SK-N-SH treated with all-trans-retinoic acid at 6 μM for 48 hours (cell line): Measurements from ENCODE around the gene FRMD5.

ENCODE experiments used
- ATAC-seq: fragments of 200-7000 bp; cut with Tn5 transposase; 3 replicates; pipeline ENCODE4 v1.9.1; 2020; ENCODE audit warnings: mild to moderate bottlenecking, moderate library complexity
- ARNTL ChIP-seq: fragments of 450-650 bp; formaldehyde crosslinking; IDR thresholded peaks from 2 replicates; pipeline ENCODE4 v1.5.0; 2020; ENCODE audit warnings: low read depth, mild to moderate bottlenecking, moderate library complexity, borderline replicate concordance
- BACH2 ChIP-seq: fragments of 250-450 bp; sonication (Bioruptor Pico); IDR thresholded peaks from 2 replicates; pipeline ENCODE4 v1.9.0; 2021; ENCODE audit warnings: mild to moderate bottlenecking, borderline replicate concordance
- CREB5 ChIP-seq: fragments of 250-450 bp; sonication (Bioruptor Pico); IDR thresholded peaks from 2 replicates; pipeline ENCODE4 v1.5.1; 2020; ENCODE audit warnings: low read depth, mild to moderate bottlenecking, moderate library complexity
- CSRNP3 ChIP-seq: fragments of 250-450 bp; sonication (Bioruptor Pico); IDR thresholded peaks from 2 replicates; pipeline ENCODE4 v1.5.1; 2021; ENCODE audit warnings: mild to moderate bottlenecking, moderate library complexity
- ESRRG ChIP-seq: fragments of 250-450 bp; sonication (Bioruptor Pico); IDR thresholded peaks from 2 replicates; pipeline ENCODE4 v1.6.1; 2021; ENCODE audit warnings: mild to moderate bottlenecking
- ISL1 ChIP-seq: fragments of 250-450 bp; sonication (Bioruptor Pico); IDR thresholded peaks from 2 replicates; pipeline ENCODE4 v2.1.2; 2022; ENCODE audit warnings: mild to moderate bottlenecking, moderate library complexity
- OSR1 ChIP-seq: fragments of 250-450 bp; sonication (Bioruptor Pico); IDR thresholded peaks from 2 replicates; pipeline ENCODE4 v1.8.0; 2022; ENCODE audit warnings: moderate library complexity, mild to moderate bottlenecking, inconsistent platforms
- PPARA ChIP-seq: fragments of 250-450 bp; sonication (Bioruptor Pico); IDR thresholded peaks from 2 replicates; pipeline ENCODE4 v1.5.0; 2020; ENCODE audit warnings: mild to moderate bottlenecking, borderline replicate concordance
- RARB ChIP-seq: fragments of 250-450 bp; sonication (Bioruptor Pico); IDR thresholded peaks from 2 replicates; pipeline ENCODE4 v1.8.0; 2021; ENCODE audit warnings: mild to moderate bottlenecking, moderate library complexity
- SNAI2 ChIP-seq: fragments of 250-450 bp; sonication (Bioruptor Pico); IDR thresholded peaks from 2 replicates; pipeline ENCODE4 v1.5.0; 2020; ENCODE audit warnings: mild to moderate bottlenecking, moderate library complexity
- TCF4 ChIP-seq: fragments of 250-450 bp; sonication (Bioruptor Pico); IDR thresholded peaks from 2 replicates; pipeline ENCODE4 v1.8.0; 2021; ENCODE audit warnings: mild to moderate bottlenecking, moderate library complexity, borderline replicate concordance
- TOX ChIP-seq: fragments of 250-450 bp; sonication (Bioruptor Pico); IDR thresholded peaks from 2 replicates; pipeline ENCODE4 v1.8.0; 2021; ENCODE audit warnings: mild to moderate bottlenecking, moderate library complexity, borderline replicate concordance
- ZC3H10 ChIP-seq: fragments of 250-450 bp; sonication (Bioruptor Pico); IDR thresholded peaks from 2 replicates; pipeline ENCODE4 v1.5.1; 2021; ENCODE audit warnings: mild to moderate bottlenecking, moderate library complexity
- ZFP3 ChIP-seq: fragments of 250-450 bp; sonication (Bioruptor Pico); IDR thresholded peaks from 2 replicates; pipeline ENCODE4 v1.5.0; 2020; ENCODE audit warnings: mild to moderate bottlenecking, moderate library complexity
- ZFP30 ChIP-seq: fragments of 450-650 bp; formaldehyde crosslinking; IDR thresholded peaks from 2 replicates; pipeline ENCODE4 v1.5.0; 2022; ENCODE audit warnings: mild to moderate bottlenecking, moderate library complexity
- ZNF565 ChIP-seq: fragments of 450-650 bp; formaldehyde crosslinking; conservative IDR thresholded peaks from 2 replicates; pipeline ENCODE4 v1.5.0; 2020; ENCODE audit warnings: low read depth, mild to moderate bottlenecking, moderate library complexity
- ZNF70 ChIP-seq: fragments of 450-650 bp; formaldehyde crosslinking; IDR thresholded peaks from 2 replicates; pipeline ENCODE4 v1.5.0; 2020; ENCODE audit warnings: mild to moderate bottlenecking, moderate library complexity
- ZNF8 ChIP-seq: fragments of 450-650 bp; formaldehyde crosslinking; IDR thresholded peaks from 2 replicates; pipeline ENCODE4 v1.5.0; 2020; ENCODE audit warnings: mild to moderate bottlenecking, moderate library complexity
- TF ChIP-seq, protein P1 (sequence below): fragments of 250-450 bp; sonication (Bioruptor Pico); IDR thresholded peaks from 2 replicates; pipeline ENCODE4 v1.5.0; 2020; ENCODE audit warnings: mild to moderate bottlenecking, moderate library complexity
- TF ChIP-seq, protein P2 (sequence below): fragments of 250-450 bp; sonication (Bioruptor Pico); IDR thresholded peaks from 2 replicates; pipeline ENCODE4 v1.8.0; 2020; ENCODE audit warnings: mild to moderate bottlenecking, moderate library complexity, borderline replicate concordance
- TF ChIP-seq, protein P3 (sequence below): fragments of 250-450 bp; sonication (Bioruptor Pico); IDR thresholded peaks from 2 replicates; pipeline ENCODE4 v1.8.0; 2021; ENCODE audit warnings: low read depth, mild to moderate bottlenecking, moderate library complexity, borderline replicate concordance

Gene FRMD5

DNA sequence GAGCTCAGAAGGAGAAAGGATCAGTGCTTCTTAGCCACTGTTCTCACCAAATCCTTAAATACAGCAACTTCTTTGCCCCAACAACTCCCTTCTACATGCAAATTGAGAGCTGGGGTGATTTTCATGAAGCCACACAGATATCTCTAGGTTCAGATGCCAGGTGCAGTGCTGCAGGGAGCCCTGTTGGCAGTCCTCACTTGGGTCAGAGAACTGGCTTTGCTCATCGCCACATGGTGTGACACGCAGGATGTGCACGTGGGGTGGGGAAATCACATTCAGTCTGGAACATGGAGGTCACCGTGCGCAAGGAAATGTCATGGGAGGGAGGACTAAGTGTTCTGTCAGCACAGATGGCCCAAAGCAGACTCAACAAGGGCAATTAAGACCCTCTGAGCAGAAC is 264.5 kb downstream of the FRMD5 start:
- ATAC-seq: no peak
- TF ChIP-seq CREB5 (no peak), TOX (CRISPR knock-in tag) (no peak), ZC3H10 (CRISPR knock-in tag) (no peak), BACH2 (no peak), ZNF8 (CRISPR knock-in tag) (no peak), OSR1 (CRISPR knock-in tag) (no peak), ZNF565 (CRISPR knock-in tag) (no peak), TCF4 (CRISPR knock-in tag) (no peak), ARNTL (CRISPR knock-in tag) (no peak), ZNF70 (CRISPR knock-in tag) (no peak)
- TF ChIP-seq, protein P1, sequence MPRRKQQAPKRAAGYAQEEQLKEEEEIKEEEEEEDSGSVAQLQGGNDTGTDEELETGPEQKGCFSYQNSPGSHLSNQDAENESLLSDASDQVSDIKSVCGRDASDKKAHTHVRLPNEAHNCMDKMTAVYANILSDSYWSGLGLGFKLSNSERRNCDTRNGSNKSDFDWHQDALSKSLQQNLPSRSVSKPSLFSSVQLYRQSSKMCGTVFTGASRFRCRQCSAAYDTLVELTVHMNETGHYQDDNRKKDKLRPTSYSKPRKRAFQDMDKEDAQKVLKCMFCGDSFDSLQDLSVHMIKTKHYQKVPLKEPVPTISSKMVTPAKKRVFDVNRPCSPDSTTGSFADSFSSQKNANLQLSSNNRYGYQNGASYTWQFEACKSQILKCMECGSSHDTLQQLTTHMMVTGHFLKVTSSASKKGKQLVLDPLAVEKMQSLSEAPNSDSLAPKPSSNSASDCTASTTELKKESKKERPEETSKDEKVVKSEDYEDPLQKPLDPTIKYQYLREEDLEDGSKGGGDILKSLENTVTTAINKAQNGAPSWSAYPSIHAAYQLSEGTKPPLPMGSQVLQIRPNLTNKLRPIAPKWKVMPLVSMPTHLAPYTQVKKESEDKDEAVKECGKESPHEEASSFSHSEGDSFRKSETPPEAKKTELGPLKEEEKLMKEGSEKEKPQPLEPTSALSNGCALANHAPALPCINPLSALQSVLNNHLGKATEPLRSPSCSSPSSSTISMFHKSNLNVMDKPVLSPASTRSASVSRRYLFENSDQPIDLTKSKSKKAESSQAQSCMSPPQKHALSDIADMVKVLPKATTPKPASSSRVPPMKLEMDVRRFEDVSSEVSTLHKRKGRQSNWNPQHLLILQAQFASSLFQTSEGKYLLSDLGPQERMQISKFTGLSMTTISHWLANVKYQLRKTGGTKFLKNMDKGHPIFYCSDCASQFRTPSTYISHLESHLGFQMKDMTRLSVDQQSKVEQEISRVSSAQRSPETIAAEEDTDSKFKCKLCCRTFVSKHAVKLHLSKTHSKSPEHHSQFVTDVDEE (CRISPR knock-in tag): no peak

DNA sequence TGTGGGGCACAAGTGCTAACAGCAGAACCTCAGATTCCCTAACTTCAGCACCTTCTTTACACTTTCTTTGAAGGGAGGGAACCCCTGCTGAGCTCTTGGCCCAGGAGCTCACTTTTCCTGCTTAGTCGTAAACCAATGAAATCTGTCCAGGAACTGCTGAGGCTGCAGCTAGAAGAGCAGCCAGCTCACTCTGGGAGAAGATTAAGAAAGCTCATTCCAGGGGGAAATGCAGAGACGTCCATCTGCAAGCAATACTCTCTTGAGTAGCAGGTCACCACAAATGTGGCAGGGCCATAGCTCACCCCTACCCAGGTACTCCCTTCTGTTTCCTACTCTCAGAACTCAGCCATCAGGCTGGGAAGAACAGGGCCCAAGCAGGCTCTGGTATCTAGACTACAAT is 265.0 kb downstream of the FRMD5 start:
- no peak; the same call in 2 of the 3 replicates for ATAC-seq
- TF ChIP-seq, protein P2, sequence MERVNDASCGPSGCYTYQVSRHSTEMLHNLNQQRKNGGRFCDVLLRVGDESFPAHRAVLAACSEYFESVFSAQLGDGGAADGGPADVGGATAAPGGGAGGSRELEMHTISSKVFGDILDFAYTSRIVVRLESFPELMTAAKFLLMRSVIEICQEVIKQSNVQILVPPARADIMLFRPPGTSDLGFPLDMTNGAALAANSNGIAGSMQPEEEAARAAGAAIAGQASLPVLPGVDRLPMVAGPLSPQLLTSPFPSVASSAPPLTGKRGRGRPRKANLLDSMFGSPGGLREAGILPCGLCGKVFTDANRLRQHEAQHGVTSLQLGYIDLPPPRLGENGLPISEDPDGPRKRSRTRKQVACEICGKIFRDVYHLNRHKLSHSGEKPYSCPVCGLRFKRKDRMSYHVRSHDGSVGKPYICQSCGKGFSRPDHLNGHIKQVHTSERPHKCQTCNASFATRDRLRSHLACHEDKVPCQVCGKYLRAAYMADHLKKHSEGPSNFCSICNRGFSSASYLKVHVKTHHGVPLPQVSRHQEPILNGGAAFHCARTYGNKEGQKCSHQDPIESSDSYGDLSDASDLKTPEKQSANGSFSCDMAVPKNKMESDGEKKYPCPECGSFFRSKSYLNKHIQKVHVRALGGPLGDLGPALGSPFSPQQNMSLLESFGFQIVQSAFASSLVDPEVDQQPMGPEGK: no peak
- TF ChIP-seq OSR1 (CRISPR knock-in tag): no peak
- TF ChIP-seq, protein P3, sequence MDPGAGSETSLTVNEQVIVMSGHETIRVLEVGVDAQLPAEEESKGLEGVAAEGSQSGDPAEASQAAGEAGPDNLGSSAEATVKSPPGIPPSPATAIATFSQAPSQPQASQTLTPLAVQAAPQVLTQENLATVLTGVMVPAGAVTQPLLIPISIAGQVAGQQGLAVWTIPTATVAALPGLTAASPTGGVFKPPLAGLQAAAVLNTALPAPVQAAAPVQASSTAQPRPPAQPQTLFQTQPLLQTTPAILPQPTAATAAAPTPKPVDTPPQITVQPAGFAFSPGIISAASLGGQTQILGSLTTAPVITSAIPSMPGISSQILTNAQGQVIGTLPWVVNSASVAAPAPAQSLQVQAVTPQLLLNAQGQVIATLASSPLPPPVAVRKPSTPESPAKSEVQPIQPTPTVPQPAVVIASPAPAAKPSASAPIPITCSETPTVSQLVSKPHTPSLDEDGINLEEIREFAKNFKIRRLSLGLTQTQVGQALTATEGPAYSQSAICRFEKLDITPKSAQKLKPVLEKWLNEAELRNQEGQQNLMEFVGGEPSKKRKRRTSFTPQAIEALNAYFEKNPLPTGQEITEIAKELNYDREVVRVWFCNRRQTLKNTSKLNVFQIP (CRISPR knock-in tag): no peak
- TF ChIP-seq ZNF70 (CRISPR knock-in tag): no peak
- no peak for TF ChIP-seq TOX (CRISPR knock-in tag)
- no peak for TF ChIP-seq ESRRG (CRISPR knock-in tag)
- TF ChIP-seq CREB5: no peak
- no peak for TF ChIP-seq ISL1 (CRISPR knock-in tag)
- TF ChIP-seq ZFP30: no peak
- no peak for TF ChIP-seq TCF4 (CRISPR knock-in tag)
- no peak for TF ChIP-seq ZNF565 (CRISPR knock-in tag)
- TF ChIP-seq ZFP3: no peak
- TF ChIP-seq SNAI2 (CRISPR knock-in tag): no peak
- TF ChIP-seq RARB: no peak
- no peak for TF ChIP-seq ZNF8 (CRISPR knock-in tag)
- no peak for TF ChIP-seq CSRNP3
- TF ChIP-seq, protein P1 (CRISPR knock-in tag): no peak
- TF ChIP-seq PPARA (CRISPR knock-in tag): no peak
